ENCODE results near the gene PTCD3. TPM values are rescaled to one million over a fixed set of nuclear protein-coding genes. Genes with fewer than 3 reads are reported as not detected.

Gene PTCD3
- total RNA-seq, 1 donor from 2014 or later: 40.6 TPM

GRCh38 chr2:86082756-86083155 lies 23.3 kb upstream of the PTCD3 start:
- ATAC-seq: peak; percentile 54

GRCh38 chr2:86087936-86088850 lies 17.8 kb upstream of the PTCD3 start:
- ATAC-seq: no peak

- ATAC-seq: no peak
Observed at GRCh38 chr2:86094229-86094628, 11.8 kb upstream of the PTCD3 start.

GRCh38 chr2:86097114-86097896 lies 8.7 kb upstream of the PTCD3 start:
- no peak for ATAC-seq

- ATAC-seq: no peak
Observed at GRCh38 chr2:86097913-86098312, 8.1 kb upstream of the PTCD3 start.

GRCh38 chr2:86102157-86102556 lies 3.9 kb upstream of the PTCD3 start:
- ATAC-seq: no peak

- peak; percentile 95 for ATAC-seq
Observed at GRCh38 chr2:86105252-86105968, 625 bp upstream of the PTCD3 start, which contains the start of gene POLR1A. POLR1A (minus strand) TSS chr2:86105886; CDS start chr2:86105776, 110 bp downstream.

- ATAC-seq: no peak
Observed at GRCh38 chr2:86107031-86107430, 996 bp downstream of the PTCD3 start.

GRCh38 chr2:86118130-86118529 lies 12.1 kb downstream of the PTCD3 start:
- no peak for ATAC-seq

- ATAC-seq: no peak
Observed at GRCh38 chr2:86123328-86123925, 17.4 kb downstream of the PTCD3 start.

GRCh38 chr2:86124683-86125082 lies 18.6 kb downstream of the PTCD3 start:
- ATAC-seq: no peak

GRCh38 chr2:86134709-86135108 lies 28.7 kb downstream of the PTCD3 start:
- ATAC-seq: no peak

- no peak for ATAC-seq
Observed at GRCh38 chr2:86135653-86136052, 29.6 kb downstream of the PTCD3 start.

GRCh38 chr2:86136141-86136540 lies 30.1 kb downstream of the PTCD3 start:
- no peak for ATAC-seq

- no peak for ATAC-seq
Observed at GRCh38 chr2:86138736-86139625, 32.9 kb downstream of the PTCD3 start.

- no peak for ATAC-seq
Observed at GRCh38 chr2:86139981-86140380, 33.9 kb downstream of the PTCD3 start.

- ATAC-seq: no peak
Observed at GRCh38 chr2:86140969-86141392, 34.9 kb downstream of the PTCD3 start.

GRCh38 chr2:86142436-86143257 lies 36.6 kb downstream of the PTCD3 start:
- no peak for ATAC-seq

- ATAC-seq: no peak
Observed at GRCh38 chr2:86143307-86143706, 37.3 kb downstream of the PTCD3 start.

- no peak for ATAC-seq
Observed at GRCh38 chr2:86143926-86144685, 38.1 kb downstream of the PTCD3 start.

All from esophagus mucosa (tissue), 1 donor.